ENCODE results near the gene MAGEB17.
"Not testable (repeated sequence)": the region's sequence is repeated elsewhere in the genome, so short reads cannot be mapped to it uniquely, and the experiment has no call there.

The MAGEB17 gene

GRCh38 chrX:16171944-16172343 lies 4.7 kb downstream of the MAGEB17 start:
- DNase-seq (ENCODE audit: low read depth) = no peak
- TF ChIP-seq CTCF (IDR thresholded peaks at IDR 0.05; ENCODE audit: insufficient read depth, low read depth, low read length, missing control alignments) = no peak
- no peak overlapping the region for H3K4me3 ChIP-seq (ENCODE audit: low read depth, low read length)

- no peak overlapping the region for H3K4me3 ChIP-seq (ENCODE audit: low read depth, low read length)
- no peak for TF ChIP-seq CTCF (IDR thresholded peaks at IDR 0.05; ENCODE audit: insufficient read depth, low read depth, low read length, missing control alignments)
- no peak for DNase-seq (ENCODE audit: low read depth)
Observed at GRCh38 chrX:16172391-16172790, 5.1 kb downstream of the MAGEB17 start.

GRCh38 chrX:16175329-16176061 lies 8.2 kb downstream of the MAGEB17 start:
- no peak for TF ChIP-seq CTCF (IDR thresholded peaks at IDR 0.05; ENCODE audit: insufficient read depth, low read depth, low read length, missing control alignments)
- H3K4me3 ChIP-seq (ENCODE audit: low read depth, low read length) = no peak overlapping the region
- DNase-seq (ENCODE audit: low read depth) = no peak

DNA sequence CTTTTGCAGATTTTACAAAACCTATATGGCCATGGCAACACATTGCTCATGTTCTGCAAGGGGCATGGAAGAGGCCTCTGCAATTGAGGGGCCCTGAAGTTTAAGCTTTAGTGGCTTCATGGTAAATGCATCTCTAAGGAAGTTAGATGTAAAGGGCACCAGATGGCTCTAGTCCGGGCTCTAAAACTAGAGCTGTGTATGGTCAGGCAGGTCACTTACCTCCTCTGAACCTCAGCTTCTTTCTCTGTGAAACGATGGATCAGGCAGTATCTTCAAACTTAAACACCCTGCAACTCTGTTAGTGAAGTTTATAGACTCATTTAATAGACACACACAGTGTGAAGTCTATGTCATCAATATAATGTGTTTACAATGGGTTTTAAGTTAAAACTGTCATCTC lies 10.0 kb downstream of the MAGEB17 start:
- DNase-seq (ENCODE audit: low read depth) = no peak
- H3K4me3 ChIP-seq (ENCODE audit: low read depth, low read length) = no peak overlapping the region
- TF ChIP-seq CTCF (IDR thresholded peaks at IDR 0.05; ENCODE audit: insufficient read depth, low read depth, low read length, missing control alignments) = no peak

DNA sequence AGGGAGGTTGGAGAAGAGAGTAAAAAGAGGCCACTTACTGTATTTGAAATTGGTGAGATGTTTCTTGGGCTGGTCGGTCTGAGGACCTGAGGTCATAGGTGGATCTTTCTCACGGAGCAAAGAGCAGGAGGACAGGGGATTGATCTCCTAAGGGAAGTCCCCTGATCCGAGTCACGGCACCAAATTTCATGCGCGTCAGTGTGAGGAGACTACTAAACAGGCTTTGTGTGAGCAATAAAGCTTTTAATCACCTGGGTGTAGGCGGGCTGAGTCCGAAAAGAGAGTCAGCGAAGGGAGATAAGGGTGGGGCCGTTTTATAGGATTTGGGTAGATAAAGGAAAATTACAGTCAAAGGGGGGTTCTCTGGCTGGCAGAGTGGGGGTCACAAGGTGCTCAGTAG lies 16.6 kb downstream of the MAGEB17 start:
- not testable (repeated sequence) for H3K4me3 ChIP-seq (ENCODE audit: low read depth, low read length); DNase-seq (ENCODE audit: low read depth)

DNA sequence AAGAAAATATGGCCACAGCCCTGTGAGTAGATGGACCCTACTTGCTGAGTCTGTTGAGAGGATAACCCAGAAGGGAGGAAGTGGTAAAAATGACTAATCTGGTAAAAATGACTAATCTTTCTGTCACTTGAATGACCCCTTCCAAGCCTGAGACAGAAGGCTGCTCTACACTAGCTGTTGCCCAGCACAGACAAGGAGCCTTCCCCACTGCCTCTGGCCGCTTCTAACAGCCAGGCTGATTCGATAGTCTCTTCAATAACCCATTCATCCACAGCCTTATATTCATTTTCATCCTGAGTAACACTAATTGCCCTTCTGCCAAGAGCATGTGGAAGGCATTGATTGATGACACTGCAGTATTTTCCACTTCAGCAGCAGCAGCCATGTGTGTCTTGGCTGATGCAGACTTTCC lies 18.4 kb downstream of the MAGEB17 start:
- peak; percentile 36 for DNase-seq (ENCODE audit: low read depth)
- TF ChIP-seq CTCF (IDR thresholded peaks at IDR 0.05; ENCODE audit: insufficient read depth, low read depth, low read length, missing control alignments) = no peak
- no peak overlapping the region for H3K4me3 ChIP-seq (ENCODE audit: low read depth, low read length)

GRCh38 chrX:16186380-16187007 lies 19.2 kb downstream of the MAGEB17 start:
- no peak overlapping the region for H3K4me3 ChIP-seq (ENCODE audit: low read depth, low read length)
- TF ChIP-seq CTCF (IDR thresholded peaks at IDR 0.05; ENCODE audit: insufficient read depth, low read depth, low read length, missing control alignments) = no peak
- no peak for DNase-seq (ENCODE audit: low read depth)

Measured in GM12865 (cell line).